Liver (tissue), 9 donors: Measurements from ENCODE around the gene DLX4. TPM values are rescaled to one million over a fixed set of nuclear protein-coding genes. Genes with fewer than 3 reads are reported as not detected.
A peak's percentile ranks its signal among the peaks of the same experiment; 100 is the strongest.

Experiments
- DNase-seq: peaks from one replicate; pipeline ENCODE4 v3.0.0-alpha.2; 2017; ENCODE audit warnings: low spot score
- H3K27ac ChIP-seq, 2 donors: one replicate each; pipeline ENCODE4 v1.7.0; 2013; ENCODE audit warnings: inconsistent platforms in 2 of 2, low read length in 2 of 2, control low read depth in 1 of 2, low read depth in 1 of 2, mild to moderate bottlenecking in 1 of 2
- H3K27me3 ChIP-seq, 4 donors: one replicate each; pipeline versions ENCODE4 v1.6.1 to v1.7.0; 2013; ENCODE audit warnings: low read length in 3 of 4, inconsistent platforms in 1 of 4, mild to moderate bottlenecking in 1 of 4, moderate library complexity in 1 of 4; ENCODE audit not compliant: control insufficient read depth in 4 of 4, insufficient read depth in 4 of 4
- H3K36me3 ChIP-seq, 4 donors: one replicate each; pipeline versions ENCODE4 v1.6.1 to v1.7.0; 2013; ENCODE audit warnings: low read length in 3 of 4, mild to moderate bottlenecking in 3 of 4, low read depth in 1 of 4, moderate library complexity in 1 of 4; ENCODE audit not compliant: control insufficient read depth in 4 of 4, insufficient read depth in 3 of 4
- H3K4me1 ChIP-seq, 4 donors: one replicate each; pipeline versions ENCODE4 v1.6.1 to v1.7.0; 2013; ENCODE audit warnings: low read length in 3 of 4, mild to moderate bottlenecking in 3 of 4, moderate library complexity in 1 of 4; ENCODE audit not compliant: control insufficient read depth in 4 of 4, insufficient read depth in 4 of 4
- H3K4me3 ChIP-seq, 3 donors: one replicate each; pipeline versions ENCODE4 v1.6.1 to v1.7.0; 2013; ENCODE audit warnings: low read length in 3 of 3, control low read depth in 1 of 3, low read depth in 1 of 3, mild to moderate bottlenecking in 1 of 3
- H3K9ac ChIP-seq, 2 donors: one replicate each; pipeline ENCODE4 v1.7.0; 2013; ENCODE audit warnings: low read length in 2 of 2, mild to moderate bottlenecking in 2 of 2, moderate library complexity in 2 of 2, control low read depth in 1 of 2, low read depth in 1 of 2
- H3K9me3 ChIP-seq, 4 donors: one replicate each; pipeline versions ENCODE4 v1.6.1 to v1.7.0; 2013; ENCODE audit warnings: low read length in 3 of 4; ENCODE audit not compliant: control insufficient read depth in 4 of 4
- EGR1 ChIP-seq, 2 donors: IDR thresholded peaks; 2 replicates each; pipeline ENCODE4 v1.6.1; 2016 to 2018; ENCODE audit warnings: antibody characterized with exemption in 2 of 2, low read depth in 2 of 2
- FOXA1 ChIP-seq: IDR thresholded peaks from 2 replicates; pipeline ENCODE4 v1.6.1; 2016; ENCODE audit warnings: antibody characterized with exemption
- FOXA2 ChIP-seq: IDR thresholded peaks from 2 replicates; pipeline ENCODE4 v1.6.1; 2016; ENCODE audit warnings: antibody characterized with exemption
- GABPA ChIP-seq, 2 donors: IDR thresholded peaks in 1 of 2; conservative IDR thresholded peaks in 1 of 2; 2 replicates each; pipeline ENCODE4 v1.6.1; 2016; ENCODE audit warnings: antibody characterized with exemption in 2 of 2, mild to moderate bottlenecking in 1 of 2, moderate library complexity in 1 of 2
- HNF4G ChIP-seq: IDR thresholded peaks from 2 replicates; pipeline ENCODE4 v1.6.1; 2016; ENCODE audit warnings: antibody characterized with exemption
- JUND ChIP-seq, 2 donors: IDR thresholded peaks; 2 replicates each; pipeline ENCODE4 v1.6.1; 2016; ENCODE audit warnings: antibody characterized with exemption in 2 of 2
- NR2F2 ChIP-seq: IDR thresholded peaks from 2 replicates; pipeline ENCODE4 v1.6.1; 2016; ENCODE audit warnings: antibody characterized with exemption
- RAD21 ChIP-seq, 2 donors: IDR thresholded peaks; 2 replicates each; pipeline ENCODE4 v1.6.1; 2016; ENCODE audit warnings: antibody characterized with exemption in 2 of 2, mild to moderate bottlenecking in 2 of 2
- RXRA ChIP-seq, 2 donors: IDR thresholded peaks; 2 replicates each; pipeline ENCODE4 v1.6.1; 2017 to 2018; ENCODE audit warnings: antibody characterized with exemption in 2 of 2, mild to moderate bottlenecking in 1 of 2
- SP1 ChIP-seq: IDR thresholded peaks from 2 replicates; pipeline ENCODE4 v1.6.1; 2018; ENCODE audit warnings: antibody characterized with exemption, mild to moderate bottlenecking
- TAF1 ChIP-seq: conservative IDR thresholded peaks from 2 replicates; pipeline ENCODE4 v1.6.1; 2016; ENCODE audit warnings: antibody characterized with exemption, mild to moderate bottlenecking
- WGBS: extraction: QIAGEN DNeasy Blood & Tissue Kit; methylation state at CpG from one replicate; pipeline ENCODE4 v1.1.7; 2013; 5-methylcytosine and 5-hydroxymethylcytosine counted together
- polyA plus RNA-seq, 2 donors: library from polyadenylated mRNA; stranded (reverse) in 1 of 2; unstranded in 1 of 2; fragments of 200-250 nt in 1 of 2; fragments of >200 nt in 1 of 2; fragmentation: Nextera tagmentation in 1 of 2; extraction: Ambion mirVana in 1 of 2; gene quantifications; one replicate each; pipeline versions ENCODE4 v1.2.1 to v1.2.3, GENCODE V29; 2013 to 2015
- total RNA-seq, 2 donors: library from RNA; depleted of rRNA; stranded (reverse); fragments of >200 nt; gene quantifications; one replicate each; pipeline ENCODE4 v1.2.3, GENCODE V29; 2014
- TF ChIP-seq, protein P1 (sequence below): IDR thresholded peaks from 2 replicates; pipeline ENCODE4 v1.6.1; 2016; ENCODE audit warnings: antibody characterized with exemption
- TF ChIP-seq, protein P2 (sequence below): IDR thresholded peaks from 2 replicates; pipeline ENCODE4 v1.6.1; 2016; ENCODE audit warnings: antibody characterized with exemption
- TF ChIP-seq, protein P3 (sequence below): IDR thresholded peaks from 2 replicates; pipeline ENCODE4 v1.6.1; 2016; ENCODE audit warnings: antibody characterized with exemption, mild to moderate bottlenecking
- TF ChIP-seq, protein P4 (sequence below): IDR thresholded peaks from 2 replicates; pipeline ENCODE4 v1.6.1; 2016; ENCODE audit warnings: antibody characterized with exemption
- TF ChIP-seq, protein P5 (sequence below): fragments of 150-350 bp; IDR thresholded peaks from 2 replicates; pipeline ENCODE4 v1.5.1; 2017; ENCODE audit warnings: improper control_type of control experiment, low read depth, low read length; ENCODE audit not compliant: missing input control
- donor health status: healthy.
- donor health status: healthy.
- donor health status: healthy.
- donor health status: healthy.
- donor health status: healthy.

Gene DLX4
- total and polyA plus RNA-seq, 4 donors: not detected

DNA sequence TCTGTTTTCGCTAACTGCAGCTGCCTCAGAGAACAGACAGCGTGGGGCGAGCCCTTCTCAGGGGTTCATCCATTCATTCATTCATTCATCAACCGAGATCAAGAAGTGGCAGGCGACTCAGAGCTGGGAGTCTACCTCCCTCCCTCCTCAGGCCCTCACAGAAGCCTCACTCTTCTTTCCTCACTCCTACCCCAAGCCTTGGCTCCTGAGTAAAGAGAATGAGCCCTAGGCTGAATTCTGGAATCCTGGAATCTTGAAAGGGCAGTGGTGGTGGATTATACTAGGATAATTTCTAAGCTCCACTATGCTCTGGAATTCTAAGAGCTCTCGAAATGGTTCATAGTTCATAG is 28.3 kb downstream of the DLX4 start:
- peak overlapping the region in 1 of 3 donors; percentile 42 for H3K4me3 ChIP-seq
- TF ChIP-seq FOXA2 (no peak), NR2F2 (no peak), GABPA (IDR thresholded peaks at IDR 0.05 in 1 of 2, conservative IDR thresholded peaks at IDR 0.05 in 1 of 2) (no peak), JUND (IDR thresholded peaks at IDR 0.05) (no peak)
- TF ChIP-seq, protein P1, sequence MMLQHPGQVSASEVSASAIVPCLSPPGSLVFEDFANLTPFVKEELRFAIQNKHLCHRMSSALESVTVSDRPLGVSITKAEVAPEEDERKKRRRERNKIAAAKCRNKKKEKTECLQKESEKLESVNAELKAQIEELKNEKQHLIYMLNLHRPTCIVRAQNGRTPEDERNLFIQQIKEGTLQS: no peak
- 23% methylated on average over 6 of the region's 6 CpGs for WGBS
- no peaks in the 10 kb centered on the region for H3K36me3 ChIP-seq
- no peak overlapping the region for H3K9ac ChIP-seq
- H3K4me1 ChIP-seq: peaks cover 11 to 46% (median 26%) of the 10 kb centered on the region in 4 donors
- H3K27ac ChIP-seq: no peak overlapping the region
- no peak for DNase-seq
- peaks cover 3 to 30% (median 13%) of the 10 kb centered on the region in 4 donors for H3K27me3 ChIP-seq
- no peaks in the 10 kb centered on the region for H3K9me3 ChIP-seq

DNA sequence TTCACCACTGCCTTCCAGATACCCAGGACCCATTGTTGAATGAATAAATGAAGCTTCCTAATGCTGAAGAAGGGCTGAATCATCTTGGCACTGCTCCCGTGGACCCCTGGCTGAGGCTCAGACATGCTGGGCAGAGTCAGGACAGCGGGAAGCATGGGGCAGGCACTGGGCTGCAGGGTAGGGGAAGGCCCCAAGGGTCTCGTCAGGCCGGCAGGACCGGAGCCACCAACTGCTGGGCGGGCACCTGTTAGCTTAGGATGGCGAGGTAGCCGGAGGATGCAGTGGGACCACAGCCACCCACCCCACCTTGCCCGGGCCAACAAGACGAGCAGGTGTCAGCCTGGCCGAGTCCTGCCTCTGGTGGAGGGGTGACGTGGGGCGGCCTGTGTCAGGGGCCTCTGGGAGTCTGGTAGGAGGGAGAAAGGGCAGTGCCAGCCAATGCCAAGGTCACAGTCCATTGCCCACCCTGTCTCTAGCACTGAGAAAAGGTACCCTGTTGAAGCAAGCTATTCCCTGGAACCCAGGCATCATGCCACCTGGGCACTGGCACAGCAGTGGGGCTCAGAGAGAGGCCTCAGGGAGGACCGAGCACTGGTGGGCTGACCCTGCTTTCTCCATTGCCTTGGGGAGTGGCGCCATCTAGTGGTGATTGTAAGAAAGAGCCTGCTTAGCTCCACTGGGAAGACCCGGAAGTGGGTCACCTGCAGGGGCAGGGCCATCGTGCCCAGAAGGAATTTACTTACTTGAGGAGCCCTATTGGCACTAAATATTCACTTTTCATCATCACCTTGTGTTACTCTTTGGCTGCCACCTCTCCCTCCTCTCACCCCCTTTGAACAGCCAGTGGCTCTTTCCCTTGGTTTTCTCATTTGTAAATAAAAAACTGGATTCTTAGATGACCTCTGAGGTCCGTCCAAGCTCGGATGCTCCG is 29.0 kb downstream of the DLX4 start:
- no peaks in the 10 kb centered on the region for H3K36me3 ChIP-seq
- H3K27me3 ChIP-seq: peaks cover 3 to 29% (median 13%) of the 10 kb centered on the region in 4 donors
- 37% methylated on average over 20 of the region's 20 CpGs for WGBS

More for the DNA sequence above, 29.0 kb downstream of the DLX4 start:
- no peak overlapping the region for H3K4me3 ChIP-seq
- TF ChIP-seq RAD21 (IDR thresholded peaks at IDR 0.05) (peak; percentile 96 to 97), EGR1 (IDR thresholded peaks at IDR 0.05; ENCODE audit: low read depth in 2 of 2) (no peak), SP1 (no peak), GABPA (IDR thresholded peaks at IDR 0.05 in 1 of 2, conservative IDR thresholded peaks at IDR 0.05 in 1 of 2) (no peak), HNF4G (no peak), RXRA (IDR thresholded peaks at IDR 0.05) (no peak), JUND (IDR thresholded peaks at IDR 0.05) (no peak), TAF1 (no peak), FOXA1 (no peak), NR2F2 (no peak)
- TF ChIP-seq, protein P2, sequence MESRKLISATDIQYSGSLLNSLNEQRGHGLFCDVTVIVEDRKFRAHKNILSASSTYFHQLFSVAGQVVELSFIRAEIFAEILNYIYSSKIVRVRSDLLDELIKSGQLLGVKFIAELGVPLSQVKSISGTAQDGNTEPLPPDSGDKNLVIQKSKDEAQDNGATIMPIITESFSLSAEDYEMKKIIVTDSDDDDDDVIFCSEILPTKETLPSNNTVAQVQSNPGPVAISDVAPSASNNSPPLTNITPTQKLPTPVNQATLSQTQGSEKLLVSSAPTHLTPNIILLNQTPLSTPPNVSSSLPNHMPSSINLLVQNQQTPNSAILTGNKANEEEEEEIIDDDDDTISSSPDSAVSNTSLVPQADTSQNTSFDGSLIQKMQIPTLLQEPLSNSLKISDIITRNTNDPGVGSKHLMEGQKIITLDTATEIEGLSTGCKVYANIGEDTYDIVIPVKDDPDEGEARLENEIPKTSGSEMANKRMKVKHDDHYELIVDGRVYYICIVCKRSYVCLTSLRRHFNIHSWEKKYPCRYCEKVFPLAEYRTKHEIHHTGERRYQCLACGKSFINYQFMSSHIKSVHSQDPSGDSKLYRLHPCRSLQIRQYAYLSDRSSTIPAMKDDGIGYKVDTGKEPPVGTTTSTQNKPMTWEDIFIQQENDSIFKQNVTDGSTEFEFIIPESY: no peak
- TF ChIP-seq, protein P1: no peak
- TF ChIP-seq, protein P3, sequence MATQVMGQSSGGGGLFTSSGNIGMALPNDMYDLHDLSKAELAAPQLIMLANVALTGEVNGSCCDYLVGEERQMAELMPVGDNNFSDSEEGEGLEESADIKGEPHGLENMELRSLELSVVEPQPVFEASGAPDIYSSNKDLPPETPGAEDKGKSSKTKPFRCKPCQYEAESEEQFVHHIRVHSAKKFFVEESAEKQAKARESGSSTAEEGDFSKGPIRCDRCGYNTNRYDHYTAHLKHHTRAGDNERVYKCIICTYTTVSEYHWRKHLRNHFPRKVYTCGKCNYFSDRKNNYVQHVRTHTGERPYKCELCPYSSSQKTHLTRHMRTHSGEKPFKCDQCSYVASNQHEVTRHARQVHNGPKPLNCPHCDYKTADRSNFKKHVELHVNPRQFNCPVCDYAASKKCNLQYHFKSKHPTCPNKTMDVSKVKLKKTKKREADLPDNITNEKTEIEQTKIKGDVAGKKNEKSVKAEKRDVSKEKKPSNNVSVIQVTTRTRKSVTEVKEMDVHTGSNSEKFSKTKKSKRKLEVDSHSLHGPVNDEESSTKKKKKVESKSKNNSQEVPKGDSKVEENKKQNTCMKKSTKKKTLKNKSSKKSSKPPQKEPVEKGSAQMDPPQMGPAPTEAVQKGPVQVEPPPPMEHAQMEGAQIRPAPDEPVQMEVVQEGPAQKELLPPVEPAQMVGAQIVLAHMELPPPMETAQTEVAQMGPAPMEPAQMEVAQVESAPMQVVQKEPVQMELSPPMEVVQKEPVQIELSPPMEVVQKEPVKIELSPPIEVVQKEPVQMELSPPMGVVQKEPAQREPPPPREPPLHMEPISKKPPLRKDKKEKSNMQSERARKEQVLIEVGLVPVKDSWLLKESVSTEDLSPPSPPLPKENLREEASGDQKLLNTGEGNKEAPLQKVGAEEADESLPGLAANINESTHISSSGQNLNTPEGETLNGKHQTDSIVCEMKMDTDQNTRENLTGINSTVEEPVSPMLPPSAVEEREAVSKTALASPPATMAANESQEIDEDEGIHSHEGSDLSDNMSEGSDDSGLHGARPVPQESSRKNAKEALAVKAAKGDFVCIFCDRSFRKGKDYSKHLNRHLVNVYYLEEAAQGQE: no peak
- TF ChIP-seq, protein P4, sequence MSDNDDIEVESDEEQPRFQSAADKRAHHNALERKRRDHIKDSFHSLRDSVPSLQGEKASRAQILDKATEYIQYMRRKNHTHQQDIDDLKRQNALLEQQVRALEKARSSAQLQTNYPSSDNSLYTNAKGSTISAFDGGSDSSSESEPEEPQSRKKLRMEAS: no peak
- TF ChIP-seq, protein P5, sequence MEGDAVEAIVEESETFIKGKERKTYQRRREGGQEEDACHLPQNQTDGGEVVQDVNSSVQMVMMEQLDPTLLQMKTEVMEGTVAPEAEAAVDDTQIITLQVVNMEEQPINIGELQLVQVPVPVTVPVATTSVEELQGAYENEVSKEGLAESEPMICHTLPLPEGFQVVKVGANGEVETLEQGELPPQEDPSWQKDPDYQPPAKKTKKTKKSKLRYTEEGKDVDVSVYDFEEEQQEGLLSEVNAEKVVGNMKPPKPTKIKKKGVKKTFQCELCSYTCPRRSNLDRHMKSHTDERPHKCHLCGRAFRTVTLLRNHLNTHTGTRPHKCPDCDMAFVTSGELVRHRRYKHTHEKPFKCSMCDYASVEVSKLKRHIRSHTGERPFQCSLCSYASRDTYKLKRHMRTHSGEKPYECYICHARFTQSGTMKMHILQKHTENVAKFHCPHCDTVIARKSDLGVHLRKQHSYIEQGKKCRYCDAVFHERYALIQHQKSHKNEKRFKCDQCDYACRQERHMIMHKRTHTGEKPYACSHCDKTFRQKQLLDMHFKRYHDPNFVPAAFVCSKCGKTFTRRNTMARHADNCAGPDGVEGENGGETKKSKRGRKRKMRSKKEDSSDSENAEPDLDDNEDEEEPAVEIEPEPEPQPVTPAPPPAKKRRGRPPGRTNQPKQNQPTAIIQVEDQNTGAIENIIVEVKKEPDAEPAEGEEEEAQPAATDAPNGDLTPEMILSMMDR: peak; percentile 87
- no peak overlapping the region for H3K27ac ChIP-seq
- H3K4me1 ChIP-seq: peaks cover 11 to 45% (median 25%) of the 10 kb centered on the region in 4 donors
- peak; percentile 77 for DNase-seq
- H3K9ac ChIP-seq: no peak overlapping the region
- no peaks in the 10 kb centered on the region for H3K9me3 ChIP-seq
